ENCODE results near the gene ATP1A3. TPM values are rescaled to one million over a fixed set of nuclear protein-coding genes. Genes with fewer than 3 reads are reported as not detected.

The ATP1A3 gene
- total and polyA plus RNA-seq, 12 donors: 38.0 to 419 (median 334) TPM

DNA sequence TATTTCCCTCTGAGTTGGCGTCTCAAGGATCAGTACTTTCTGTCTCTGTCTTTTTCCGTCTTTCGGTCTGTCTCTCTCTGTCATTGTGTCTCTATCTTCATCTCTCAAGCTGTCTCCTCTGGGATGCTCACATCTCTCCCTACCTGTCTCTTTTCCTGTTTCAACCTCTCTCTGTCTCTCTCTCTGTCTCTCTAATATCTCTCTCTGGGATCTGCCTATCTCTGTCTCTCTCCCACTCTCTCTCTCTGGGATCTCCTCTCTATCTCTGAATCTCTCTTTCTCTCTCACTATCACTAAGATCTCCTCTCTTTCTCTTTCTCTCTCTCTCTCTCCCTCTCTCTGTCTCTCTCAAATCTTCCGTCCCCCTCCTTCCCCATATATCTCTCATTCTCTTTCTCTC, 4.0 kb downstream of the ATP1A3 start:
- Histone ChIP-seq H3K27me3 (peaks cover 3 to 33% (median 29%) of the 10 kb centered on the region in 7 donors), H3K9me3 (no peaks in the 10 kb centered on the region), H3K4me3 (no peak overlapping the region), H3K36me3 (peaks cover 0 to 29% (median 0%) of the 10 kb centered on the region in 9 donors), H3K4me1 (peaks cover 0 to 22% (median 8%) of the 10 kb centered on the region in 9 donors), H3K27ac (peak overlapping the region in 2 of 10 donors; percentile 82 to 91)
- intact Hi-C loops (cut with DNase I): loop anchor here in 2 of 10 donors (10.0 kb wide), 1 partner anchor 85 kb away; the partner anchor contains the start of genes GRIK5 (in 2 of the 2) and ZNF574 (in 2 of the 2)
- no peak for ATAC-seq
- TF ChIP-seq CTCF (IDR thresholded peaks at IDR 0.05): no peak
- DNase-seq: no peak
- 85 to 88% methylated on average over 4 of the region's 4 CpGs for WGBS, 2 donors

DNA sequence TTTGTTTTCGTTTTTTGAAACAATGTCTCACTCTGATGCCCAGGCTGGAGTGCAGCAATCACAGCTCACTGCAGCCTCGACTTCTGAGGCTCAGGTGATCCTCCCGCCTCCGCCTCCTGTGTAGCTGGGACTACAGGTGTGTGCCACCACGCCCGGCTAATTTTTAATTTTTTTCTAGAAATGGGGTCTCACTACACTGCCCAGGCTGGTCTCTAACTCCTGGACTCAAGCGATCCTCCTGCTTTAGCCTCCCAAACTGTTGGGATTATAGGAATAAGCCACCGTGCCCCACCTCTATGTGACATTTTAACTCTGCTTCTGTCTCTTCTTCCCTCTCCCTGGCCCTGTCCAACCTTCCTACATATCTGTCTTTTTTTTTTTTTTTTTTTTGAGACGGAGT, 5.1 kb downstream of the ATP1A3 start:
- no peak for DNase-seq
- H3K4me3 ChIP-seq: no peak overlapping the region
- peaks cover 0 to 14% (median 5%) of the 10 kb centered on the region in 9 donors for H3K4me1 ChIP-seq
- intact Hi-C loops (cut with DNase I): no loop called here
- no peak for TF ChIP-seq CTCF (IDR thresholded peaks at IDR 0.05)
- ATAC-seq: no peak
- no peaks in the 10 kb centered on the region for H3K9me3 ChIP-seq
- peaks cover 0 to 37% (median 0%) of the 10 kb centered on the region in 9 donors for H3K36me3 ChIP-seq
- peaks cover 0 to 22% (median 19%) of the 10 kb centered on the region in 7 donors for H3K27me3 ChIP-seq
- no peak overlapping the region for H3K27ac ChIP-seq
- WGBS, 2 donors: 84 to 87% methylated on average over 9 of the region's 9 CpGs

GRCh38 chr19:41987141-41987860, 6.7 kb downstream of the ATP1A3 start:
- Histone ChIP-seq H3K36me3 (peaks cover 0 to 48% (median 0%) of the 10 kb centered on the region in 9 donors), H3K4me3 (no peak overlapping the region), H3K27ac (no peak overlapping the region), H3K27me3 (peaks cover 0 to 12% (median 8%) of the 10 kb centered on the region in 7 donors), H3K4me1 (peaks cover 0 to 10% (median 0%) of the 10 kb centered on the region in 9 donors), H3K9me3 (no peaks in the 10 kb centered on the region)
- no peak for DNase-seq
- no peak for ATAC-seq
- intact Hi-C loops (cut with DNase I): no loop called here
- TF ChIP-seq CTCF (IDR thresholded peaks at IDR 0.05): no peak
- WGBS, 2 donors: 84 to 86% methylated on average over 10 of the region's 10 CpGs

GRCh38 chr19:41984961-41985360, 9.1 kb downstream of the ATP1A3 start:
- Histone ChIP-seq H3K4me1 (peaks cover 0 to under 1% (median 0%) of the 10 kb centered on the region in 9 donors), H3K27ac (no peak overlapping the region), H3K27me3 (no peaks in the 10 kb centered on the region), H3K36me3 (peaks cover 0 to 70% (median 0%) of the 10 kb centered on the region in 9 donors), H3K9me3 (no peaks in the 10 kb centered on the region), H3K4me3 (no peak overlapping the region)
- ATAC-seq: peak in 1 of 8 donors; percentile 11
- no peak for TF ChIP-seq CTCF (IDR thresholded peaks at IDR 0.05)
- no peak for DNase-seq
- intact Hi-C loops (cut with DNase I): no loop called here
- 85 to 86% methylated on average over 17 of the region's 17 CpGs for WGBS, 2 donors

Measured in heart right ventricle (tissue), 16 donors.